Measurements from ENCODE around the gene MT1HL1. TPM values are rescaled to one million over a fixed set of nuclear protein-coding genes. Genes with fewer than 3 reads are reported as not detected.

Gene MT1HL1
- total RNA-seq, 1 donor from 2014 or later, result not detected

- Mint-ChIP-seq H3K4me1 (ENCODE audit: low read depth) (no peaks in the 10 kb centered on the region), H3K4me3 (ENCODE audit: low read depth) (no peak overlapping the region), H3K27ac (no peak overlapping the region), H3K36me3 (ENCODE audit: insufficient read depth) (no peaks in the 10 kb centered on the region), H3K27me3 (no peaks in the 10 kb centered on the region), H3K9me3 (ENCODE audit: low read depth) (no peaks in the 10 kb centered on the region)
- no peak for TF ChIP-seq CTCF (IDR thresholded peaks at IDR 0.05; ENCODE audit: unreplicated experiment)
- no peak for DNase-seq (ENCODE audit: low spot score, unreplicated experiment)
Measured at GRCh38 chr1:237012361-237012760, 8.1 kb upstream of the MT1HL1 start.

DNA sequence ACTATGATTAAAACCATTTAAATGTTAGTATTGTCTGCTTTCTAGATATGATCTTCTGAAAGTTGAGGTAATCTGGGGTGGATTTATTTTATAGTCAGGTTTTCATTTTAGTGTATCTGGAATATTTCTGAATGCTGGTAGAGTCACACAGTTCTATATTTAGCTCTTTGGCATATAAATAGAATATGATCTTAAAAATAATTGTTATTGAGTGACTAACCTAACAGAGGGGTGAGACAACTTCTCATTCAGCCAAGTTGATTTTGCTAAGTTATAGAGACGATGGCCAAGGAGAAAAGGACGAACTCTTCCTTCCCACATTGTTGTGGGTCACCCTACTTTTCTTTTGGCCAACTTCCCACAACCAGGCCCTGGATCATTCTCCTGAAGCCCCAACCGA lies 7.2 kb upstream of the MT1HL1 start:
- no peak for DNase-seq (ENCODE audit: low spot score, unreplicated experiment)
- Mint-ChIP-seq H3K9me3 (ENCODE audit: low read depth) (no peaks in the 10 kb centered on the region), H3K27ac (no peak overlapping the region)

DNA sequence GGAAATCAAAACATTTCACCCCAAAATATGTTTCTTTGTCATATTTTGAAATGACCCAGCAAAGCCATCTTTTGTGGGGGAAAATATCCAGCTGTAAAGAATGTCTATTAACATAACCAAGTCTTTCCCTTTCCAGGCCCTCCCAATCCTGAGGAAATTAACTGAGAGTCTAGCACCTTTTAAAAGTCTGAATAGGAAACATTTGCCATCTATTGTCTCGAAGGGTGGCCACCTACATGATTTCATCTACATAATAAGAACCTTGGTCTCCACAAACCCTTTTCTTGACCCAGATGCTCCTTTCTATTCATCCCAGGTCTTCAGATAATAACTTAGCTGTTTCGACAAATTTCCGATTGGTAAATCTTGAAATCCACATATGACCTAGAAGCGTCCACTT lies 5.4 kb upstream of the MT1HL1 start:
- no peaks in the 10 kb centered on the region for H3K27me3 Mint-ChIP-seq
- H3K36me3 Mint-ChIP-seq (ENCODE audit: insufficient read depth), result no peaks in the 10 kb centered on the region
- TF ChIP-seq CTCF (IDR thresholded peaks at IDR 0.05; ENCODE audit: unreplicated experiment), result no peak
- H3K4me3 Mint-ChIP-seq (ENCODE audit: low read depth), result no peak overlapping the region
- no peak overlapping the region for H3K27ac Mint-ChIP-seq
- H3K4me1 Mint-ChIP-seq (ENCODE audit: low read depth), result no peaks in the 10 kb centered on the region
- DNase-seq (ENCODE audit: low spot score, unreplicated experiment), result no peak
- H3K9me3 Mint-ChIP-seq (ENCODE audit: low read depth), result no peaks in the 10 kb centered on the region

More for the DNA sequence above, 7.2 kb upstream of the MT1HL1 start:
- Mint-ChIP-seq H3K36me3 (ENCODE audit: insufficient read depth) (no peaks in the 10 kb centered on the region), H3K4me1 (ENCODE audit: low read depth) (no peaks in the 10 kb centered on the region), H3K4me3 (ENCODE audit: low read depth) (no peak overlapping the region), H3K27me3 (no peaks in the 10 kb centered on the region)
- no peak for TF ChIP-seq CTCF (IDR thresholded peaks at IDR 0.05; ENCODE audit: unreplicated experiment)

DNA sequence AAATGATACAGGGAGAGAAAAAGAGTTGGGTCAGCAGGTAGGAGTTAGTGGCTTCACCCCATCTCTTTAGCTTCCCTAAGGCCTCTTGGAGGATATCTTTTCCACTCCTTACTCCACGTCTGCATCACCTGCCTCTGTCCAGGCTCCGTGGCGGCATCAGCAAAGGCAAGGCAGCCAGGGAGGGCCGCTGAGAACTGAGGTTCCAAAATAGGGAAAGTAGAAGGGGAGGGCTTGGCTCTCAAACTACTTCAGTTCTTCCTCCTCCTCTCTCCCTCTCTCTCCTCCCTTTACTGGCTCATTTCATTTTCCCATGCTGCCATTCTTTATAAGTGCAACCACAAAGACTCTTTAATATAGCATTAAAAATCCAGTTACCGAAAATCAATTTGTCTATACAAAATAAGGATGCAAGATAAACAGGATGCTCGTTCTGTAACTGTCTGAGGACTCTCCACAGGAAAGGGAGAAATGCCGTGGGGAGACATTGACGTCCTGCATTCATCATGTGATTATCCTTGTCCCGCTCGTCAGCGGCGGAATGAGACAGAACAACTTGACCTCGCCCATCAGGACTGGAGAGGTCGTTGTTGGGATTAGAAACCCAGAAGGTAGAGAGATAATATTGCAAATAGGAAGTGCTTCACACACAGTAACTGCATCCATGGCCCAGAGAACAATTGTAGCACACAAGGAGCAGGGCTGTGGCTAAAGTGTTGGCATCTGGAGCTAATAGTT lies 3.1 kb upstream of the MT1HL1 start:
- H3K36me3 Mint-ChIP-seq (ENCODE audit: insufficient read depth), result no peaks in the 10 kb centered on the region
- peaks cover 8% of the 10 kb centered on the region for H3K27me3 Mint-ChIP-seq
- H3K4me3 Mint-ChIP-seq (ENCODE audit: low read depth), result no peak overlapping the region
- H3K27ac Mint-ChIP-seq, result no peak overlapping the region
- no peaks in the 10 kb centered on the region for H3K4me1 Mint-ChIP-seq (ENCODE audit: low read depth)
- DNase-seq (ENCODE audit: low spot score, unreplicated experiment), result no peak
- no peaks in the 10 kb centered on the region for H3K9me3 Mint-ChIP-seq (ENCODE audit: low read depth)
- TF ChIP-seq CTCF (IDR thresholded peaks at IDR 0.05; ENCODE audit: unreplicated experiment), result no peak

- H3K9me3 Mint-ChIP-seq (ENCODE audit: low read depth), result no peaks in the 10 kb centered on the region
- H3K27me3 Mint-ChIP-seq, result peaks cover 20% of the 10 kb centered on the region
- H3K4me1 Mint-ChIP-seq (ENCODE audit: low read depth), result no peaks in the 10 kb centered on the region
- DNase-seq (ENCODE audit: low spot score, unreplicated experiment), result no peak
- TF ChIP-seq CTCF (IDR thresholded peaks at IDR 0.05; ENCODE audit: unreplicated experiment), result no peak
- no peak overlapping the region for H3K4me3 Mint-ChIP-seq (ENCODE audit: low read depth)
- no peak overlapping the region for H3K27ac Mint-ChIP-seq
- no peaks in the 10 kb centered on the region for H3K36me3 Mint-ChIP-seq (ENCODE audit: insufficient read depth)
Measured at GRCh38 chr1:237005674-237006073, 1.4 kb upstream of the MT1HL1 start.

Data from progenitor cell of endocrine pancreas (in vitro differentiated cells).